Left colon (tissue), 2 donors: ENCODE results near the gene ZNF454. TPM values are rescaled to one million over a fixed set of nuclear protein-coding genes. Genes with fewer than 3 reads are reported as not detected.
A peak's percentile ranks its signal among the peaks of the same experiment; 100 is the strongest.

Source experiments
- ATAC-seq: fragments of 200-7000 bp; cut with Tn5 transposase; one replicate; pipeline ENCODE4 v1.9.1; 2020; ENCODE audit warnings: mild to moderate bottlenecking, moderate library complexity
- DNase-seq, 2 donors: peaks; one replicate each; pipeline ENCODE4 v3.0.0-alpha.2; 2020
- intact Hi-C, 2 donors: fragments of 100-400 bp; cut with DNase I in 1 of 2; cut with micrococcal nuclease in 1 of 2; formaldehyde crosslinking; loops; one replicate each; pipeline versions ENCODE4 v1.11.2 to v1.14.0; 2022; cut with DNase I, micrococcal nuclease
- long read RNA-seq: library from polyadenylated mRNA; unstranded; transcript quantifications from one replicate; pipeline ENCODE4 v2.0.0, GENCODE V29; 2021
- total RNA-seq, 2 donors: library from RNA; stranded (reverse); fragmentation: NEBNext Ultra II Directional; extraction: Animal tissue kit (Norgen Biotek cat#: 25700); gene quantifications; one replicate each; pipeline ENCODE4 v1.2.1, GENCODE V29; 2021
- donor health status: DM: no; HTN: no; CAD: no.
- donor health status: DM: yes; HTN: yes; CAD: no.

Gene ZNF454
- total RNA-seq, result 1 to 10 TPM in 1 of 2 donors, under 1 TPM in 1; 0.70 to 1.3 TPM
- long read RNA-seq, partial matches to known transcripts, result 0 of 1 reads
- long read RNA-seq, other reads (novel, unspliced or antisense), result 0 of 1 reads

DNA sequence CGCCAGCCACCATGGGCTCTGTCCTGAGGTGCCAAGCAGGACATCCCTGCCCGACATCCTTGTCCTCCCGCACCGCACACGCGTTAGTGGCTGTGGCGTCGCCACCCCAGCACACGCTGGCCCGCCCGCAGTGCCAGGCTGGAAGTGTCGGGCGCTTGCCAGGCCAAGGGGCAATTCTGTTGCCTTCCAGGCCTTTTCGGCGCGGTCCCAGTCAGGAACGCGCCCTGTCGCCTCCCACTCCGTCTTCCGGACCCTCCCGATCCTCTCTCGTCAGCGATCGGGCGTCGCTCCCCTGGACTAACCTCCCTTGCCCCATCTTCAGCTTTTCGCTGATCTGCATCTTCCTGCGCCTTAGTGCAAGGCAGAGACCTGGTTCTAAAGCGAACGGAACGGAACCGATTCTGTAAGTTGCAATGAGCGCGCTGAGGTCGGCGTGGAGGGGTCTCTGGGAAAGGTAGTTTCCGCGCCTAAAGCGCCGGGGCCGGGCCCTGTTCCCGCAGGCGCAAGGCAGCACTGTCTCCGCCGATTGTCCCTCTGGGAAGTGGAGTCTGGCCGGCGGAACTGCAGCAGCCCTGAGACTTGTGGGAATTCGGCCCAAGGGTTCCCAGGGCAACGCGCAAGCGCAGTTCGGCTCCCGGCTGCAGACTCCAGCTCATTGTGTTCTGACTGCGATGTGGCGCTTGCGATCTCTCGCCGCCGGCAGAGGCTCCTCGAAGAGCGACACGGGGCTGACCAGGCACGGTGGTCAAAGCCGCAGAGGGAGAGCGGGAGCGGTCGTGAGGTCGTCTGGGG is at the start of gene ZNF454:
Gene ZNF454 (plus strand): TSS at position 630 of the 792 bp plus-strand sequence. CDS start 1,594 bp downstream, outside the sequence.
- ATAC-seq (peak; percentile 99), DNase-seq (peak; percentile 83 to 87)
- intact Hi-C loops, result no loop called here

DNA sequence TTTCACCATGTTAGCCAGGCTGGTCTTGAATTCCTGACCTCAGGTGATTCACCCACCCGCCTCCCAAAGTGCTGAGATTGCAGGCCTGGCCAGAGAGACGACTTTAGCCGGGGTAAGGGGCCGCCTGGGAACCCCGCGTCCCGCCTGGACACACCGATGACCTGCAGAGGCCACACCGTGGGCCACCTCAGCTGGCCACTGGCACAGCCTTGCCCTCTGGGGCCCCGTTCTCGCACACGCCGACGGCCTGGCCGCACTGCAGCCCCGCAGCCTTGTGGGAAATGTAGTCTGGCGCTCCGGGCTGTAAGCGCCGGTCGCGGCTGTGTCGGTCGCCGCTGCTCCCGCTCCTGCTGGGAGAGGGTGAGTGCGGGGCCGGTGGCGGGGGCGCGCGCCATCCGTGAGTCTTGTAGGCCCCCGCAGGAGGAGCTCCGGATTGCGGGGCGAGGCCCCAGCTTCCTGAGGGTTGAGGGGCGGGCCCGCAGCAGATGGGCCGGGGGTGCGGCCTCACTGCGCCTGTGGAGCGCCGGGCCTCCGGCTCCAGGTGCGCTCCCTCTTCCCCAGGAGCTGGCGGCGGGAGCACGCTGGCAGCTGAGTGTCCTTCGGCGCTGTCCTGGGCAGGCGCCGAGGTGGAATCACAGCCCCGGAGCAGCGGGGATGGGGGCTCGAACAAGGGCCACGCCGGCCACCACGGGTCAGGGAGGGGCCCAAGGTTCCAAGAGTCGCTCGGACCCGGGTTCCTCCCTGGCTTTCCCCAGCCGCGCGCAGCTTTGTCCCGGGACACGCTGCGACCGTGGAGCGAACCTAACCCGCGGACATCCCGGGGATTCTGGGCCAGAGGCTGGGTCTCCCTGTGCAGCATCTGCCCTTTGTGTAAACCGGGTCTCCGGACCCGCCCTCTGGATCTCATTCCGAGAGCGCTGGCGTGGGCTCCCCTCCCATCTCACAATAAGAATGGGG is 45.1 kb upstream of the ZNF454 start, which contains the start of gene ZFP2:
Gene ZFP2 (plus strand): TSS at position 299 of the 957 bp plus-strand sequence. CDS start 35,401 bp downstream, outside the sequence.
- ATAC-seq (peak; percentile 98), DNase-seq (peak; percentile 51 to 74)
- intact Hi-C loops, result no loop called here

DNA sequence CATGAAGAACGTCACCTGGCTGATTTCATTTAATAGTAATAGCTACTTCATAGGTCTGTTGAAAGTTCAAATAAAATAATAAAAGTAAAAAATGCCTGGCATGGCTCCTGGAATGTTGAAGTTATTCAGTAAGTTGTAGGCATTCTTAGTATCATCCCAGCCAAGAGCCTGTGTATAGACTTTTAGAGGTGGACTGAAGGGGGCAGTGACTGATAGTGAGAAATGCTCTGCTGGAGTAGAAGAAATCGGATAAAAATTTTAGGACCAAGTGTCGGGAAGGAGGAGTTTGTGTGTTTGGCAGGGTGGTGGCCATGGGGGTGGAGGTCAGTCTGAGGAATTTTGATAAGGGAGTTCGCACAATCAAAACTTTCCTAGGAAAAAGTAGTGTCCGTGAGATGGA is 41.7 kb upstream of the ZNF454 start:
- ATAC-seq (no peak), DNase-seq (no peak)
- intact Hi-C loops, result no loop called here

DNA sequence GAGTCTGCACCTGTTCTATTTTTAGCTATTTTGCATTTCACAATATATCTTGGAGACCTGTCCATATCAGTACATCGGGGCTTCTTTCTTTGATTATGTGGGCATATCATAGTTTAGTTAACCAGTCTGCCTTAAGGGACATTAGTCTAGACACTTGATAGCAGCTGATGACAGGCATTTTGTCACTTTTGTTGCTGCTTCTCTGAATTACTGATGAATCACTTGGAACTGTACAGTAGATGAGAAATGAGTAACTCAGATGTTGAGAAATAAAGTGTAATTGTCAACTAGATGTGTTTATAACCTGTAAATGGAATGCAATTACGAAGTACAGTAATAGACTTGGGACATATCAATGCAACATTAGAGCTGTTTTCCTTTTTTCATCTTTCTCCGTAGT is 38.1 kb upstream of the ZNF454 start:
- ATAC-seq, result no peak
- DNase-seq, result no peak
- intact Hi-C loops, result no loop called here

DNA sequence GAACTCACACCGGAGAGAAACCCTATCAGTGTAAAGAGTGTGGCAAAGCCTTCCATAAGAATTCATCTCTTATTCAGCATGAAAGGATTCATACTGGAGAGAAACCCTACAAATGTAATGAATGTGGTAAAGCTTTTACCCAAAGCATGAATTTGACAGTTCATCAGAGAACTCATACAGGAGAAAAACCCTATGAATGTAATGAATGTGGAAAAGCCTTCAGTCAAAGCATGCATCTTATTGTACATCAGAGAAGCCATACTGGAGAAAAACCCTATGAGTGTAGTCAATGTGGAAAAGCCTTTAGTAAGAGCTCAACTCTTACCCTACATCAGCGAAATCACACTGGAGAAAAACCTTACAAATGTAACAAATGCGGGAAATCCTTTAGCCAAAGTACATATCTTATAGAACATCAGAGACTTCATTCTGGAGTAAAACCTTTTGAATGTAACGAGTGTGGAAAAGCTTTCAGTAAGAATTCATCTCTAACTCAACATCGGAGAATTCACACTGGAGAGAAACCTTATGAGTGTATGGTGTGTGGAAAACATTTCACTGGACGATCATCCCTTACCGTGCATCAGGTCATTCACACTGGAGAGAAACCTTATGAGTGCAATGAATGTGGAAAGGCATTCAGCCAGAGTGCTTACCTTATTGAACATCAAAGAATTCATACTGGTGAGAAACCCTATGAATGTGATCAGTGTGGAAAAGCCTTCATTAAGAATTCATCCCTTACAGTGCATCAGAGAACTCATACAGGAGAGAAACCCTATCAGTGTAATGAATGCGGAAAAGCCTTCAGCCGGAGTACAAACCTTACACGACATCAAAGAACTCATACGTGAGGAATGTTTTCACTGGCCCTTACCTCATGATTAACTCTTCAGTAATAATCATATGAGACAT is 8.9 kb upstream of the ZNF454 start:
- no peak for ATAC-seq
- intact Hi-C loops, result no loop called here
- DNase-seq, result no peak

DNA sequence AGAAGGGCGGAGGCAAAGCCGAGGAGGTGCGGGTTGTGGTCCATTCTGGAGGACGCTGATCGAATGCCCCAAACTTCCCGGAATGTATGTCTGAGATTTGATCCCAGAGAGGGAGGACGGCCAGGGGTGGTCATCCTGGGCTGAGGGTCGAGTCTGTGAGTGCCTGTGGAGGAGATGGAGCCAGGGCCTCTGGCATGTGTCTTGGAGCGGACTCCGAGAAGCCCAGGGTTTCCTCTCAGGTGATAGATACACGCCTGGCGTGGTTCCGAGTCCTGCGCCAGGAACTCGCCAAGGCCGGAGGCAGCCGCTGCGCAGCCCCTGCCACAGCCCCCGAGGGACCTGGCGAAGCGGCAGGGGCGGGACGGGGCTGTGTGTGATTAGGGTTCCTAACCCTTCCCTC is 363 bp downstream of the ZNF454 start:
- DNase-seq, result peak in 1 of 2 donors; percentile 12
- ATAC-seq, result peak; percentile 27
- intact Hi-C loops, result no loop called here

DNA sequence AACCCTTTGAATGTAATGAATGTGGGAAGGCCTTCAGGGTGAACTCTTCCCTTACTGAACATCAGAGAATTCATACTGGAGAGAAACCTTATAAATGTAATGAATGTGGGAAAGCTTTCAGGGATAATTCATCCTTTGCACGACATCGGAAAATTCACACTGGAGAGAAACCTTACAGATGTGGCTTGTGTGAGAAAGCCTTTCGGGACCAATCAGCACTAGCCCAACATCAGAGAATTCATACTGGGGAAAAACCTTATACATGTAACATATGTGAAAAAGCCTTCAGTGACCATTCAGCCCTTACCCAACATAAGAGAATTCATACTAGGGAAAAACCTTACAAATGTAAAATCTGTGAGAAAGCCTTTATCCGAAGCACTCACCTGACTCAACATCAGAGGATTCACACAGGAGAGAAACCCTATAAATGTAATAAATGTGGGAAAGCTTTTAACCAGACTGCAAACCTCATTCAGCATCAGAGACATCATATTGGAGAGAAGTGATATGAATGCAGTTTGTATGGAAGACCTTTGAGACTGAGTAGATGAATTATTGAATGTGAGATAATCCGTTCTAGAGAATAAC is 24.6 kb downstream of the ZNF454 start:
- no peak for DNase-seq
- no peak for ATAC-seq
- intact Hi-C loops, result no loop called here

DNA sequence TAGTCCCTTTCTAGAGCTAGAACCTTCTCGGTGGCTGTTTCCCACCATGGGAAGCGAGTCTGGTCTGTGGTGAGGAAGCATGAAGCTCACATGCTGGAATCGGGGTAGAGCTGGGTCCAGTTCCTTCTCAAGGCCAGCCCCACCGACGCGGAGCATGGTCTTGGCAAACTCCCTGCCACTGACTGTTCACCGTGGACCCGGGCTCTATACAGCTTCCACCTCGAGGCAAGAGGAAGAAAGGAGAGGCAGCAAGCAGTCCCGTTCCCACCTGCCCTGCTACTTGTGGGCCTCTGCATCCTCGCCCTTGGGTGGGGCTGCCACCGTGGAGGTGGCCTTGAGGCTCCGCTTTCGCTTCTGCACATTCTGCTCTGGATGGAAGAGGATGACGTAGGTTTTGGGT is 40.4 kb downstream of the ZNF454 start:
- intact Hi-C loops, result no loop called here
- DNase-seq (no peak), ATAC-seq (no peak)

DNA sequence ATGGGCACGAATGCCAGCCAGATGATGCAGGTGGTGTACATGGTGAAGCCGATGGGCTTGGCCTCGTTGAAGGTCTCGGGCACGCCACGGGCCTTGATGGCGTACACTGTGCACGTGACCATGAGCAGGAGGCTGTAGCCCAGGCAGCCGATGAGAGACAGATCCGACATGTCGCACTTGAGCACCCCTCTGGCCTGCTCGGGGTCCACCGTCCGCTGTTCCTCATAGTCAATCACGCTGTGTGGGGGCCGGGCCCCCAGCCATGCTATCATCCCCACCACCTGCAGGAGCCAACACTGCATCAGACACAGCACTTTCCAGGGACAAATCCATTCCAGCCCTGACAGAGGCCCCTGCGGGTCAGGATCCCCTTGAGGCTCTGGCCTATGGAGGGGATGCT is 41.9 kb downstream of the ZNF454 start:
- no peak for DNase-seq
- intact Hi-C loops, result no loop called here
- ATAC-seq, result no peak

DNA sequence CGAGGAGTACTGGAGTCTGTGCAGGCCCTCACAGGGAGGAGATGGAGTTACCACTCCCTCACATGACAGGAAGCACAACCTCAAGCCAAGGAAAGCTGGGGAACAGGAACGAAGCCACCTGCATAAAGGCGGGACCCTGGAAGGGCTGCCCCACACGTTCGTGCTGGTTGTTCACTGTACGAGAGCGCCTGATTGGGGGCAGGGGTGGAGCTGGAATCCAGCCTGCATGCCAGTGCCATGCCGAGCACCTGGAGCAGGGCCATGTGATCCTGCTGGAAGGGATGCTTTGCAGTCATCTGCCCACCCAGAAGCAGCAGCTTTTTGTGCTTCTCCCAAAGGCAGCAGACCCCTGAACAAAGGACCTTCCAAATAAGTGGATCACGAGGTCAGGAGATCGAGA is 42.7 kb downstream of the ZNF454 start:
- intact Hi-C loops, result no loop called here
- ATAC-seq (no peak), DNase-seq (no peak)

DNA sequence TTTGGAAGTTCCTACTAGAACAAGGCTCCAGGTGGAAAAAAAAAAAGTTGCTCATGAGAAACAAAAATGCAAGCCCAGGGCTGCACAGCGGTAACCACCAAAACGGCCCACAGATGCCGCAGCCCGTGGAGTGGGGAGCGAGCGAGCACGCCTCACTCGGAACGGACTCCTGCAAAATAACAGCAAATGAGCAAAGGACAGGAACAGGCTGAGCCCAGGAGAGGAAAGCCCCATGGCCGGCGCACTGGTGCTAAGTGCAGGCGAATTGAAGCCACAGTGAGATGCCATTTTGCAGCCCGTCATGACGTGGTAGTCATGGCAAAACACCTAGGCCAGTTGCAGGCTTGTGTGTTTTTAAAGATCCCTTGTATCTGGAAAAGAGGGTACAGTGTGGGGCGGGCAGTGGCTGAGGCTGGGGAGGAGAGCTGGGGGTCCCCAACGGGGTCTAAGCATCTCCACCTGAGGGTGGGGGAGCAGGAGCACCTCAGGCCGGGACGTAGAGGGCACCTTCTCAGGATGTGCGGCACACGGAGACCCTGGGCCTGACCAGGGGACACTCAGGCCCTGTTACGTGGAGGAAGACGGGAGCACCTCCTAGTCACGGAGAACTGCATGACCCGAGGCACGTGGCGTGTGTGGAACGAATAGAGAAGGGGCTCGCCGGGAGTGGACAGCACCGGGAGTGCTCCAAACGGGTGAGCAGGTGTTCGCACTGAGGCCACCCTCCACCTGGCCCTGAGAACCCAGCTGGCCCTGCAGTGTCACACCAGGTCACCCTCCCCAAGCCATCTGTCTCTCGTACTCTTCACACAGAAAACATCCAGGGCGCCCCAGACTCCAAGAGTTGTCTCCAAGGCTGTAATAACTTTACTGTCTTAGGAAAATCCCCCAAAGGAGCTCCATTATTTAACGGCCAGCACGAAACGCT is 43.4 kb downstream of the ZNF454 start:
- no peak for ATAC-seq
- no peak for DNase-seq
- intact Hi-C loops, result no loop called here

DNA sequence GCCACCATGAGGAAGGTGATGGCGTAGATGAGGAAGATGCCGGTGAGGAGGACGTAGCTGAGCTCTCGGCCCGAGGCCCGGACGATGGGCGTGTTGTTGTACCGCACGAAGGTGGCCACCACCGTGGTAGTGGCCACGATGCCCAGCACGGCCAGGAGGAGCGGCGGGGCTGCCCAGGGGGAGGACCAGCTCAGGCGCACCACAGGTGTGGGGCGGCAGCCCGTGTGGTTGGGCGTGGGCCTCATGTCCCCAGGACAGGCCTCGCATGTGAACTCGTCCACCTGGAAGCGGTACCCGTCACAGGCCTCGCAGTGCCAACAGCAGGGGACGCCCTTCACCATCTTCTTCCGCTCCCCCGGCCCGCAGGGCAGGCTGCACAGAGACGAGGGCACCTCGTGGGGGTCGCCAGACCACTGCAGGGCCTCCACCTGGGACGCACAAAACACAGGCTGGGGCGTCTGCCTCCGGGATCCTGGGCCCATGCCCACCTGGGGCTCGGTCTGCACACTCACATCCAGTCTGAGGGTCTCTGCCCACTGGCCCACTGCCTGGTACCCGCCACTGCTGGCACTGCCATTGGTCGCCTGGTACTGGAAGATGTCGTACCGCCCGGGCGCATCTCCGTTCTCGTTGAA is 45.4 kb downstream of the ZNF454 start:
- intact Hi-C loops, result no loop called here
- no peak for DNase-seq
- no peak for ATAC-seq

DNA sequence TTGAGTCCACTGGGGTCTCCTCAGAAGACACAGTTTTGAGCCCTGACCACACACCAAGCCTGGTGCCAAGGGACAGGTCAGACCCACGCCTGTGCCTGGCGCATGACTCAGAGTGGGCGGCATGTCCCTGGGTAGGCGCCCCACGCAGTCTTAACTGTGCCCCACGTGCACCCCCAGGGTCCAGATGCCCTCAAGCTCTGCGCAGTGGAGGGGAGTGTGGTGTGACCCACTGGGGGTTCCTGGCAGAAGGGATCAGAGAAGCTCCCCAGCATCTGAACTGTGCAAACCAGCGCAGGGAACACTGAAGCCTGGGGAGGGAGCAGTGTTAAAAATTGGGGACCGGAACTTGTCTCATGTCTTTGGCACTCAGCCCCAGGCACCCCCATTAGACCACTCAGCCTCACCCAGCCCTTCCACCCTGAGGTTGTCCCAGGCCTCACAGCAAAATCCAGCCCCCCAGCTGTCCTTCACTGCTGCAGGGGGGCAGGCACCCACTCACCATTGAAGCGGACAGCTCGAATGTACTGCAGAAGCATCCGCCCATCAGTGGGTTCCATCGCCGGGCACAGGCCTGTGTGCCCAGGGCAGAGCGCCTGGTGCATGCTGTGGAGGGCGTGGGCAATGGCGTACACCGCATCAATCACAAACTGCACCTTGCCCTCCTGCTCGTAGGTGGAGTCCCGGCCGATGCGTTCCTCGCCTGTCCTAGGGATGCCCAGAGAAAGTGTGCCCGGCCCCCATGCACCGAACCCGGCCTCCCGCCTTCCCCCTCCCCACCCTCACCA is 47.6 kb downstream of the ZNF454 start:
- intact Hi-C loops, result no loop called here
- ATAC-seq, result no peak
- DNase-seq, result no peak

DNA sequence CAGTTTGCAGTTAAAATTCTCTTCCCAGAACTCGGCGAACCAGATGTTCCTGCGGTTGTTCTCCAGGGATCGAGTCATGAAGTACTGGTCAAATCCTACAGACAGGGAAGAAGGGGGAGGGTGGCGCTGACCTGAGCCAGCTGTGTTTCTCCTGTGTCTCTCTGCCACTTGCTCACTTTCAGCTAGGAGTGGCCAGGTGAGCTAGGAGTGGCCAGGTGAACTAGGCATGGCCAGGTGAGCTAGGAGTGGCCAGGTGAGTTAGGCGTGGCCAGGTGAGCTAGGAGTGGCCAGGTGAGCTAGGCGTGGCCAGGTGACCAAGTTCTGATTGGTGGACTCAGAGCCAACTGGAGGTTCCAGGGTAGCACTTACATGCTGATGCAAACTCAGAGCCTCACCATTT is 48.3 kb downstream of the ZNF454 start:
- no peak for ATAC-seq
- intact Hi-C loops, result no loop called here
- DNase-seq, result no peak

DNA sequence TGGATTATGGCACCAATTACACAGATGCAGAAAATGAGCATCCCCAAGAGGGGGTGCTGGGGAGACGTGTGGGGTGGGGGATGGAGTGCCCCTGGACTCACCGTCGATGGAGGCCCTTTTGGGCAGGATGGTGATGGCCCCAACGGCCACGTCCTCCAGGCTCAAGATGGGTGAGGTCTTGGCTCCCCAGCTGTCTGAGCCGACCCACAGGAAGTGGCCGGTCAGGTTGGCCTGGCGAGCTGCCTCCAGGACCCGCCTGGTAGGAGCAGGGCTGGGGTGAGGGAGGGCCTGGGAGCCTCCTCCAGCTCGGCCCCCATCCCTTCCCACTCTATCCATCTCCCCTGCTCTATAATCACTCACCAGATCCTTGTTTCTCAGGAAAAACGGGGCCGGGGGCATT is 49.5 kb downstream of the ZNF454 start:
- no peak for DNase-seq
- intact Hi-C loops, result no loop called here
- ATAC-seq, result no peak
